8988T (cell line): ENCODE measurements around the gene FSD1.

ENCODE experiments used
- DNase-seq: peaks from one replicate; pipeline ENCODE4 v3.0.0; 2011

The FSD1 gene

GRCh38 chr19:4366666-4367335, 62.4 kb downstream of the FSD1 start:
- no peak for DNase-seq

- no peak for DNase-seq
Measured at GRCh38 chr19:4367336-4367723, 62.9 kb downstream of the FSD1 start.

GRCh38 chr19:4367781-4368127, 63.4 kb downstream of the FSD1 start:
- no peak for DNase-seq

- no peak for DNase-seq
Measured at GRCh38 chr19:4368128-4368820, 63.9 kb downstream of the FSD1 start.

GRCh38 chr19:4369109-4369887, 64.9 kb downstream of the FSD1 start:
- no peak for DNase-seq

- DNase-seq, result no peak
Measured at GRCh38 chr19:4369888-4370260, 65.5 kb downstream of the FSD1 start.

GRCh38 chr19:4370418-4371041, 66.1 kb downstream of the FSD1 start:
- DNase-seq, result no peak

GRCh38 chr19:4371247-4372164, 67.1 kb downstream of the FSD1 start:
- no peak for DNase-seq

- DNase-seq, result no peak
Measured at GRCh38 chr19:4372165-4373012, 68.0 kb downstream of the FSD1 start.

- DNase-seq, result no peak
Measured at GRCh38 chr19:4373013-4373367, 68.6 kb downstream of the FSD1 start.
